Medulla oblongata (tissue), 1 donor: Measurements from ENCODE around the gene KCNQ4.

Source experiments
- DNase-seq: peaks from one replicate; pipeline ENCODE4 v3.0.0-alpha.2; 2015; ENCODE audit errors: extremely low spot score

Gene KCNQ4

GRCh38 chr1:40754201-40754600, 29.4 kb upstream of the KCNQ4 start:
- no peak for DNase-seq

- peak; percentile 40 for DNase-seq
These were observed 28.5 kb upstream of the KCNQ4 start for GRCh38 chr1:40755067-40755466.

GRCh38 chr1:40756523-40756922, 27.1 kb upstream of the KCNQ4 start:
- DNase-seq, result no peak

- DNase-seq, result no peak
These were observed 26.5 kb upstream of the KCNQ4 start for GRCh38 chr1:40757084-40757483.

GRCh38 chr1:40758004-40758403, 25.6 kb upstream of the KCNQ4 start:
- DNase-seq, result no peak

- DNase-seq, result no peak
These were observed 24.8 kb upstream of the KCNQ4 start for GRCh38 chr1:40758578-40759343.

- no peak for DNase-seq
These were observed 22.6 kb upstream of the KCNQ4 start for GRCh38 chr1:40760984-40761383.

- no peak for DNase-seq
These were observed 21.3 kb upstream of the KCNQ4 start for GRCh38 chr1:40762144-40762923.

GRCh38 chr1:40763742-40764532, 19.6 kb upstream of the KCNQ4 start:
- DNase-seq, result no peak

GRCh38 chr1:40764981-40765380, 18.6 kb upstream of the KCNQ4 start:
- no peak for DNase-seq

GRCh38 chr1:40766017-40766416, 17.6 kb upstream of the KCNQ4 start:
- no peak for DNase-seq

GRCh38 chr1:40766560-40766959, 17.0 kb upstream of the KCNQ4 start:
- DNase-seq, result no peak

GRCh38 chr1:40768146-40768990, 15.2 kb upstream of the KCNQ4 start:
- DNase-seq, result peak; percentile 16

GRCh38 chr1:40769815-40770214, 13.8 kb upstream of the KCNQ4 start:
- DNase-seq, result peak; percentile 66

GRCh38 chr1:40770296-40771070, 13.1 kb upstream of the KCNQ4 start:
- no peak for DNase-seq

GRCh38 chr1:40772146-40772955, 11.2 kb upstream of the KCNQ4 start:
- no peak for DNase-seq

- DNase-seq, result no peak
These were observed 9.8 kb upstream of the KCNQ4 start for GRCh38 chr1:40773748-40774265.

- peak; percentile 22 for DNase-seq
These were observed 9.2 kb upstream of the KCNQ4 start for GRCh38 chr1:40774266-40774998.
